Astrocyte (in vitro differentiated cells and primary cell): Measurements from ENCODE around the gene ASCC3. TPM values are rescaled to one million over a fixed set of nuclear protein-coding genes. Genes with fewer than 3 reads are reported as not detected.
A peak's percentile ranks its signal among the peaks of the same experiment; 100 is the strongest.

Experiments
- DNase-seq: peaks from one replicate; pipeline ENCODE4 v3.0.0-alpha.2; 2010; ENCODE audit warnings: low read depth
- FAIRE-seq: peaks from 2 replicates; lab custom pipeline; 2011; peaks lifted over from hg19 to GRCh38; lab: Jason Lieb, UNC
- H2AFZ ChIP-seq: 2 replicates; pipeline ENCODE4 v1.6.0; 2012; ENCODE audit warnings: low read depth, low read length, inconsistent platforms
- H3K27ac ChIP-seq: 2 replicates; pipeline ENCODE4 v1.5.1; 2011; ENCODE audit warnings: low read depth, low read length, inconsistent platforms
- H3K27me3 ChIP-seq: 2 replicates; pipeline ENCODE4 v1.6.0; 2011; ENCODE audit warnings: low read length, inconsistent platforms; ENCODE audit not compliant: insufficient read depth
- H3K36me3 ChIP-seq: 2 replicates; pipeline ENCODE4 v1.5.1; 2011; ENCODE audit warnings: low read length, inconsistent platforms; ENCODE audit not compliant: insufficient read depth
- H3K4me1 ChIP-seq: 2 replicates; pipeline ENCODE4 v1.5.1; 2011; ENCODE audit warnings: low read length, inconsistent platforms; ENCODE audit not compliant: insufficient read depth
- H3K4me2 ChIP-seq: 2 replicates; pipeline ENCODE4 v1.6.0; 2012; ENCODE audit warnings: low read length, inconsistent platforms
- H3K4me3 ChIP-seq: 2 replicates; pipeline ENCODE4 v1.5.1; 2011; ENCODE audit warnings: low read depth, mild to moderate bottlenecking, low read length, inconsistent platforms; ENCODE audit not compliant: insufficient read depth
- H3K79me2 ChIP-seq: 2 replicates; pipeline ENCODE4 v1.6.0; 2012; ENCODE audit warnings: mild to moderate bottlenecking, low read length, inconsistent platforms; ENCODE audit not compliant: insufficient read depth
- H3K9ac ChIP-seq: 2 replicates; pipeline ENCODE4 v1.6.0; 2012; ENCODE audit warnings: mild to moderate bottlenecking, low read length, inconsistent platforms
- H3K9me3 ChIP-seq: 2 replicates; pipeline ENCODE4 v1.5.1; 2012; ENCODE audit warnings: low read depth, mild to moderate bottlenecking, low read length, inconsistent platforms; ENCODE audit not compliant: insufficient read depth
- H4K20me1 ChIP-seq: 2 replicates; pipeline ENCODE4 v1.6.0; 2012; ENCODE audit warnings: low read length, inconsistent platforms; ENCODE audit not compliant: insufficient read depth
- H3K27ac Mint-ChIP-seq: one replicate; pipeline ENCODE4 v1.8.0; 2021; ENCODE audit warnings: mild to moderate bottlenecking, mixed read lengths; ENCODE audit not compliant: unreplicated experiment
- H3K27me3 Mint-ChIP-seq: one replicate; pipeline ENCODE4 v1.8.0; 2021; ENCODE audit warnings: low read depth, mixed read lengths; ENCODE audit not compliant: unreplicated experiment
- H3K36me3 Mint-ChIP-seq: one replicate; pipeline ENCODE4 v1.8.0; 2021; ENCODE audit warnings: low read depth, mixed read lengths; ENCODE audit not compliant: unreplicated experiment
- H3K4me1 Mint-ChIP-seq: one replicate; pipeline ENCODE4 v1.8.0; 2021; ENCODE audit warnings: low read depth, mixed read lengths; ENCODE audit not compliant: unreplicated experiment
- H3K4me3 Mint-ChIP-seq: one replicate; pipeline ENCODE4 v1.8.0; 2021; ENCODE audit warnings: mild to moderate bottlenecking, moderate library complexity, mixed read lengths; ENCODE audit not compliant: unreplicated experiment
- H3K9me3 Mint-ChIP-seq: one replicate; pipeline ENCODE4 v1.8.0; 2021; ENCODE audit warnings: mild to moderate bottlenecking, mixed read lengths; ENCODE audit not compliant: unreplicated experiment
- EZH2 ChIP-seq: IDR thresholded peaks from 2 replicates; pipeline ENCODE4 v1.6.1; 2012; ENCODE audit warnings: mild to moderate bottlenecking, low read length, inconsistent platforms; ENCODE audit not compliant: insufficient read depth
- total RNA-seq: library from RNA; stranded (reverse); gene quantifications from 2 replicates; pipeline ENCODE4 v1.2.1, GENCODE V29; 2021
- TF ChIP-seq, protein P1 (sequence below): IDR thresholded peaks from 2 replicates; pipeline ENCODE4 v1.5.1; 2011; ENCODE audit warnings: low read depth, mild to moderate bottlenecking, inconsistent platforms, low read length, moderate library complexity; ENCODE audit not compliant: insufficient read depth

Gene ASCC3
- total RNA-seq, 1 donor from 2014 or later = 138 TPM

DNA sequence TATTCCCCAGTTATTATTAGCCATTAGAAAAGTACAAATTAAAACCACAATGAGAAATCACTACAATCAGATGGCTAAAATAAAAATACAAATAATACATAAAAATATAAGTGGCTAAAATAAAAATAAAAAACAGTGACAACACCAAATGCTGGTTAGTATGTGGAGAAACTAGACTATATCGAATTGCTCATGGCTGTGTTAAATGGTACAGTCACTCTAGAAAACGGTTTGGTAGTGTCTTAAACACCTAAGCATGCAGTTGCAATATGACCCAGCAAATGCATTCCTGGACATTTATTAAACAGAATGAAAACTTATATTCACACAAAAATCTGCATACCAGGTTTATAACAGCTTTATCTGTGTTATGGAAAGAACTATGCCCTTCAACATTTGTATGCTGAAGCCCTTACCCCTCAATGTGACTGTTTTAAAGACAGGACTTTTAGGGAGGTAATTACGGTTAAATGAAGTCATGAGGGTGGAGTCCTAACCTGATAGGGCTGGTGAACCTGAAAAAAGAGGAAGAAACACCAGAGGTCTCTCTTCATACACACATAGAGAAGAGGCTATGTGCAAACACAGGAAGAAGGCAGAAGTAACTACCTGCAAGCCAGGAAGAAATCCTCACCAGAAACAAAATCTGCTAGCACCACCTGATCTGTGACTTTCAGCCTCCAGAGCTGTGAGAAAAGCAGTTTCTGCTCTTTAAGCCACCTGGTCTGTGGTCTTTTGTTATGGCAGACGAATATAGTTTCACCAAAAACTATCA, 84.9 kb downstream of the ASCC3 start:
- peaks cover 3% of the 10 kb centered on the region for H4K20me1 ChIP-seq
- Mint-ChIP-seq H3K4me1 (peaks cover 14% of the 10 kb centered on the region), H3K4me3 (no peak overlapping the region), H3K27ac (no peak overlapping the region), H3K27me3 (no peaks in the 10 kb centered on the region), H3K9me3 (no peaks in the 10 kb centered on the region), H3K36me3 (peaks cover 1% of the 10 kb centered on the region)
- H3K27me3 ChIP-seq = no peaks in the 10 kb centered on the region
- H3K9me3 ChIP-seq = no peaks in the 10 kb centered on the region
- no peak overlapping the region for H3K4me2 ChIP-seq
- H3K9ac ChIP-seq = no peak overlapping the region
- peaks cover 10% of the 10 kb centered on the region for H3K36me3 ChIP-seq
- DNase-seq (no peak), FAIRE-seq (no peak)
- no peak overlapping the region for H2AFZ ChIP-seq
- TF ChIP-seq, protein P1, sequence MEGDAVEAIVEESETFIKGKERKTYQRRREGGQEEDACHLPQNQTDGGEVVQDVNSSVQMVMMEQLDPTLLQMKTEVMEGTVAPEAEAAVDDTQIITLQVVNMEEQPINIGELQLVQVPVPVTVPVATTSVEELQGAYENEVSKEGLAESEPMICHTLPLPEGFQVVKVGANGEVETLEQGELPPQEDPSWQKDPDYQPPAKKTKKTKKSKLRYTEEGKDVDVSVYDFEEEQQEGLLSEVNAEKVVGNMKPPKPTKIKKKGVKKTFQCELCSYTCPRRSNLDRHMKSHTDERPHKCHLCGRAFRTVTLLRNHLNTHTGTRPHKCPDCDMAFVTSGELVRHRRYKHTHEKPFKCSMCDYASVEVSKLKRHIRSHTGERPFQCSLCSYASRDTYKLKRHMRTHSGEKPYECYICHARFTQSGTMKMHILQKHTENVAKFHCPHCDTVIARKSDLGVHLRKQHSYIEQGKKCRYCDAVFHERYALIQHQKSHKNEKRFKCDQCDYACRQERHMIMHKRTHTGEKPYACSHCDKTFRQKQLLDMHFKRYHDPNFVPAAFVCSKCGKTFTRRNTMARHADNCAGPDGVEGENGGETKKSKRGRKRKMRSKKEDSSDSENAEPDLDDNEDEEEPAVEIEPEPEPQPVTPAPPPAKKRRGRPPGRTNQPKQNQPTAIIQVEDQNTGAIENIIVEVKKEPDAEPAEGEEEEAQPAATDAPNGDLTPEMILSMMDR = no peak
- TF ChIP-seq EZH2 = no peak
- H3K4me1 ChIP-seq = no peaks in the 10 kb centered on the region
- peaks cover 2% of the 10 kb centered on the region for H3K79me2 ChIP-seq
- no peak overlapping the region for H3K27ac ChIP-seq
- H3K4me3 ChIP-seq = no peak overlapping the region

DNA sequence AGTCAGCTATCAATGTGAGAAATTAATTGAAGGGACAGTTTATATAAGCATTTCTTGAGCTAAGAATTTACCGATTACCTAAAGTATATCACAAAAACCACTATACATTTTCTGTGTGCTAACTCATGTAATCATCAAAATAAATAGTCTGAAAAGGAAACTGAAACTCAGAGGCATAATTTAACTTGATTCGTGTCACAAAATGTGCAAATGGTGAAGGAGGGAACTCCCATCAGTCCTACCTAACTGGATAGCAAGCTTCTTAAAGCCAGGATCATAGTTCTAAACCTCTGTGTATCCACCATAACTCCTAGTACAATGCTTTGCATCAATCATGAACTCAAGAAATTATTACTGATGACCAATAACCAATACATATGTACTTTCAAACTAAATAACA, 91.0 kb downstream of the ASCC3 start:
- FAIRE-seq = peak; percentile 37
- H3K9me3 ChIP-seq = no peaks in the 10 kb centered on the region

DNA sequence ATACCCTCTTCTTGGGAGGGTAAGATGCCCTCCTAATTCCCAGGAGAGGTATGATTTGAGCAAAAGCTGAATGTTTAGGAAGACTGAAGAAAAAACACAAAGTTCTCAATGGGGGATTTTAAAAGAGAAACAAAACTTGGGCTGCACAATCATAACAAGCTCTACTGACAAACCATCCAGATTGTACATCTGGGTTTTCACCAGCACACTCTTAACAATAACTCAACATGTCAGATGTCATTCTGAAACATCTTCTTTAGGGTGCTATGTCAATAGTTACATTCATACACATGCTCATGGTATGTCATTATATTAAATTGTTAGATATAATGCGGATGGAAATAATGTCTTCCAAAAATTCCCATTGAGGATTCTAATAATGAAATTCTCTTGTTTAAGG, 95.1 kb downstream of the ASCC3 start:
- DNase-seq = no peak
- Mint-ChIP-seq H3K4me1 (no peaks in the 10 kb centered on the region), H3K27me3 (no peaks in the 10 kb centered on the region), H3K4me3 (no peak overlapping the region), H3K36me3 (peaks cover 8% of the 10 kb centered on the region), H3K27ac (no peak overlapping the region), H3K9me3 (no peaks in the 10 kb centered on the region)
- no peaks in the 10 kb centered on the region for H3K9me3 ChIP-seq
- no peak overlapping the region for H2AFZ ChIP-seq
- H3K4me3 ChIP-seq = no peak overlapping the region
- no peaks in the 10 kb centered on the region for H3K36me3 ChIP-seq
- no peaks in the 10 kb centered on the region for H3K79me2 ChIP-seq
- FAIRE-seq = no peak
- H3K27ac ChIP-seq = no peak overlapping the region
- peaks cover 4% of the 10 kb centered on the region for H4K20me1 ChIP-seq
- TF ChIP-seq, protein P1 = no peak
- TF ChIP-seq EZH2 = no peak
- no peaks in the 10 kb centered on the region for H3K27me3 ChIP-seq
- no peak overlapping the region for H3K9ac ChIP-seq
- no peak overlapping the region for H3K4me2 ChIP-seq
- no peaks in the 10 kb centered on the region for H3K4me1 ChIP-seq

More for the DNA sequence above, 91.0 kb downstream of the ASCC3 start:
- Histone ChIP-seq H3K4me2 (no peak overlapping the region), H3K79me2 (no peaks in the 10 kb centered on the region), H3K4me3 (no peak overlapping the region), H3K27ac (no peak overlapping the region), H3K4me1 (no peaks in the 10 kb centered on the region), H3K9ac (no peak overlapping the region), H3K36me3 (peaks cover 7% of the 10 kb centered on the region), H2AFZ (no peak overlapping the region), H3K27me3 (no peaks in the 10 kb centered on the region), H4K20me1 (no peaks in the 10 kb centered on the region)
- no peaks in the 10 kb centered on the region for H3K9me3 Mint-ChIP-seq
- H3K4me3 Mint-ChIP-seq = no peak overlapping the region
- H3K4me1 Mint-ChIP-seq = peaks cover 8% of the 10 kb centered on the region
- TF ChIP-seq EZH2 = no peak
- no peak for DNase-seq
- H3K36me3 Mint-ChIP-seq = peaks cover 8% of the 10 kb centered on the region
- H3K27me3 Mint-ChIP-seq = no peaks in the 10 kb centered on the region
- H3K27ac Mint-ChIP-seq = no peak overlapping the region
